ENCODE data around the gene TMEM273.

TMEM273 gene

DNA sequence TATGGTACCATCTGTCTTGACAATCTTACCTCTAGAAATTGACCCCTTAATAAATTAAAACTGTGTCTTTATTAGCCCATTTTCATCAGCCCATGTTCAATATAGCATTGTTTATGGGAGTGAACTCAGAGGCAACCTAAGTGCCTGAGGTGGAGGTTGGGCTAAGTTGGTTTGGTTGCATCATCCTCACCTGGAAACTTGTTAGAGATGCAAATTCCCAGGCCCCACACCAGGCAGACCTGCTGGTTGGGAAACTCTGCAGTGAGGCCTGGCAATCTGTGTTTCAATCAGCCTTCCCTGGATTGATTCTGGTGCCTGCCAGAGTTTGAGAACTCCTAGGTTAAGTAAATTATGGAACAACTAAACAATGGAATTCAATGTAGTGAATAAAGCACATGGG lies 44.9 kb downstream of the TMEM273 start:
- TF ChIP-seq ZC3H10 (CRISPR knock-in tag; IDR thresholded peaks at IDR 0.05) = no peak
- TF ChIP-seq BACH2 (CRISPR knock-in tag; IDR thresholded peaks at IDR 0.05; ENCODE audit: borderline replicate concordance) = no peak
- no peak for TF ChIP-seq OSR1 (CRISPR knock-in tag; IDR thresholded peaks at IDR 0.05)
- no peak for TF ChIP-seq ZNF565 (CRISPR knock-in tag; conservative IDR thresholded peaks at IDR 0.05; ENCODE audit: low read depth)
- no peak for TF ChIP-seq ZFP30 (CRISPR knock-in tag; IDR thresholded peaks at IDR 0.05)
- no peak for TF ChIP-seq ZNF8 (CRISPR knock-in tag; IDR thresholded peaks at IDR 0.05)
- ATAC-seq = no peak

DNA sequence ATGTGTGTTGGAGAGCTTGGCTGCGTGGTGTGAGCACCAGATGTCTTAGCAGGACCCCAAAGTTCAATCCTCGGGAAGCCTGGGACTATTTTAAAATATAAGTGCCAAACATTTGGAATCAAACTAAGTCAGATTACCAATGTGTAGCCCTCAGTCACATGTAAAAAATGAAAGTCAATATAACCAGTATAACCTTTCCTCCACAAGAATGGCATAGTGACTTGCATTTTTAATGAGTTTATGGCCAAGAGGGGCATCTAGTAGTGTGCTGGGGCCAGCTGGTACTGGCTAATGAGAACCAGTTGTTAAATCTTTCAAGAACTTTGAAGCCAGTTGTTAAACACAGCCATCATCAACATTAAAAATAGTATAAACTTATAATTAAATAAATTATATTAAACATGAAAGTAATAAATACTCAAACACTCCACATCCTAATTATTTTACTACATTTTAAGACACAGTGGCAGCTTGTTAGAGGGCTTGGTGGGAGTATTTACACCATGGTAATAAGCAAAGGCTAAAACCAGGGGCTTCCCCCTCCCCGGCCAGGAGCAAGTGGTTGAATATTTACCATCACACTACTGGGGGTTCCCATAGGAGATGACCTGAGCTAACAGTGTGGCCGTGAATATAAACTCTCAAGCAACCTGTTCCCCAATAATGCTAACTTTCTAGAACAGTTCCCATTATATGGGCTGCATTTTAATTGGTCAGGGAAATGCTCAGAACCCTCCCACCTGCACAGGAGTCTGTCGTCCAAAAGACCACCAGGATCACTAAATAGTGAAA lies 46.5 kb downstream of the TMEM273 start:
- no peak for ATAC-seq
- TF ChIP-seq PPARA (CRISPR knock-in tag; IDR thresholded peaks at IDR 0.05; ENCODE audit: borderline replicate concordance) = no peak
- no peak for TF ChIP-seq ARNTL (CRISPR knock-in tag; IDR thresholded peaks at IDR 0.05; ENCODE audit: borderline replicate concordance, low read depth)
- no peak for TF ChIP-seq OSR1 (CRISPR knock-in tag; IDR thresholded peaks at IDR 0.05)
- TF ChIP-seq, protein P1, sequence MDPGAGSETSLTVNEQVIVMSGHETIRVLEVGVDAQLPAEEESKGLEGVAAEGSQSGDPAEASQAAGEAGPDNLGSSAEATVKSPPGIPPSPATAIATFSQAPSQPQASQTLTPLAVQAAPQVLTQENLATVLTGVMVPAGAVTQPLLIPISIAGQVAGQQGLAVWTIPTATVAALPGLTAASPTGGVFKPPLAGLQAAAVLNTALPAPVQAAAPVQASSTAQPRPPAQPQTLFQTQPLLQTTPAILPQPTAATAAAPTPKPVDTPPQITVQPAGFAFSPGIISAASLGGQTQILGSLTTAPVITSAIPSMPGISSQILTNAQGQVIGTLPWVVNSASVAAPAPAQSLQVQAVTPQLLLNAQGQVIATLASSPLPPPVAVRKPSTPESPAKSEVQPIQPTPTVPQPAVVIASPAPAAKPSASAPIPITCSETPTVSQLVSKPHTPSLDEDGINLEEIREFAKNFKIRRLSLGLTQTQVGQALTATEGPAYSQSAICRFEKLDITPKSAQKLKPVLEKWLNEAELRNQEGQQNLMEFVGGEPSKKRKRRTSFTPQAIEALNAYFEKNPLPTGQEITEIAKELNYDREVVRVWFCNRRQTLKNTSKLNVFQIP (CRISPR knock-in tag; IDR thresholded peaks at IDR 0.05; ENCODE audit: borderline replicate concordance, low read depth) = no peak
- TF ChIP-seq, protein P2, sequence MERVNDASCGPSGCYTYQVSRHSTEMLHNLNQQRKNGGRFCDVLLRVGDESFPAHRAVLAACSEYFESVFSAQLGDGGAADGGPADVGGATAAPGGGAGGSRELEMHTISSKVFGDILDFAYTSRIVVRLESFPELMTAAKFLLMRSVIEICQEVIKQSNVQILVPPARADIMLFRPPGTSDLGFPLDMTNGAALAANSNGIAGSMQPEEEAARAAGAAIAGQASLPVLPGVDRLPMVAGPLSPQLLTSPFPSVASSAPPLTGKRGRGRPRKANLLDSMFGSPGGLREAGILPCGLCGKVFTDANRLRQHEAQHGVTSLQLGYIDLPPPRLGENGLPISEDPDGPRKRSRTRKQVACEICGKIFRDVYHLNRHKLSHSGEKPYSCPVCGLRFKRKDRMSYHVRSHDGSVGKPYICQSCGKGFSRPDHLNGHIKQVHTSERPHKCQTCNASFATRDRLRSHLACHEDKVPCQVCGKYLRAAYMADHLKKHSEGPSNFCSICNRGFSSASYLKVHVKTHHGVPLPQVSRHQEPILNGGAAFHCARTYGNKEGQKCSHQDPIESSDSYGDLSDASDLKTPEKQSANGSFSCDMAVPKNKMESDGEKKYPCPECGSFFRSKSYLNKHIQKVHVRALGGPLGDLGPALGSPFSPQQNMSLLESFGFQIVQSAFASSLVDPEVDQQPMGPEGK (CRISPR knock-in tag; IDR thresholded peaks at IDR 0.05; ENCODE audit: borderline replicate concordance) = no peak
- no peak for TF ChIP-seq ZNF565 (CRISPR knock-in tag; conservative IDR thresholded peaks at IDR 0.05; ENCODE audit: low read depth)
- TF ChIP-seq ZC3H10 (CRISPR knock-in tag; IDR thresholded peaks at IDR 0.05) = no peak
- no peak for TF ChIP-seq SNAI2 (CRISPR knock-in tag; IDR thresholded peaks at IDR 0.05)
- TF ChIP-seq GLIS3 (CRISPR knock-in tag; IDR thresholded peaks at IDR 0.05) = no peak
- TF ChIP-seq, protein P3, sequence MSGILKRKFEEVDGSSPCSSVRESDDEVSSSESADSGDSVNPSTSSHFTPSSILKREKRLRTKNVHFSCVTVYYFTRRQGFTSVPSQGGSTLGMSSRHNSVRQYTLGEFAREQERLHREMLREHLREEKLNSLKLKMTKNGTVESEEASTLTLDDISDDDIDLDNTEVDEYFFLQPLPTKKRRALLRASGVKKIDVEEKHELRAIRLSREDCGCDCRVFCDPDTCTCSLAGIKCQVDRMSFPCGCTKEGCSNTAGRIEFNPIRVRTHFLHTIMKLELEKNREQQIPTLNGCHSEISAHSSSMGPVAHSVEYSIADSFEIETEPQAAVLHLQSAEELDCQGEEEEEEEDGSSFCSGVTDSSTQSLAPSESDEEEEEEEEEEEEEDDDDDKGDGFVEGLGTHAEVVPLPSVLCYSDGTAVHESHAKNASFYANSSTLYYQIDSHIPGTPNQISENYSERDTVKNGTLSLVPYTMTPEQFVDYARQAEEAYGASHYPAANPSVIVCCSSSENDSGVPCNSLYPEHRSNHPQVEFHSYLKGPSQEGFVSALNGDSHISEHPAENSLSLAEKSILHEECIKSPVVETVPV (CRISPR knock-in tag; IDR thresholded peaks at IDR 0.05) = no peak
- no peak for TF ChIP-seq TOX (CRISPR knock-in tag; IDR thresholded peaks at IDR 0.05; ENCODE audit: borderline replicate concordance)
- TF ChIP-seq ZNF8 (CRISPR knock-in tag; IDR thresholded peaks at IDR 0.05) = no peak
- TF ChIP-seq CSDC2 (CRISPR knock-in tag; IDR thresholded peaks at IDR 0.05) = no peak
- no peak for TF ChIP-seq RARB (CRISPR knock-in tag; IDR thresholded peaks at IDR 0.05)
- TF ChIP-seq BACH2 (CRISPR knock-in tag; IDR thresholded peaks at IDR 0.05; ENCODE audit: borderline replicate concordance) = no peak
- no peak for TF ChIP-seq ZNF70 (CRISPR knock-in tag; IDR thresholded peaks at IDR 0.05)
- no peak for TF ChIP-seq ESRRG (CRISPR knock-in tag; IDR thresholded peaks at IDR 0.05)
- TF ChIP-seq ZFP3 (CRISPR knock-in tag; IDR thresholded peaks at IDR 0.05) = no peak

DNA sequence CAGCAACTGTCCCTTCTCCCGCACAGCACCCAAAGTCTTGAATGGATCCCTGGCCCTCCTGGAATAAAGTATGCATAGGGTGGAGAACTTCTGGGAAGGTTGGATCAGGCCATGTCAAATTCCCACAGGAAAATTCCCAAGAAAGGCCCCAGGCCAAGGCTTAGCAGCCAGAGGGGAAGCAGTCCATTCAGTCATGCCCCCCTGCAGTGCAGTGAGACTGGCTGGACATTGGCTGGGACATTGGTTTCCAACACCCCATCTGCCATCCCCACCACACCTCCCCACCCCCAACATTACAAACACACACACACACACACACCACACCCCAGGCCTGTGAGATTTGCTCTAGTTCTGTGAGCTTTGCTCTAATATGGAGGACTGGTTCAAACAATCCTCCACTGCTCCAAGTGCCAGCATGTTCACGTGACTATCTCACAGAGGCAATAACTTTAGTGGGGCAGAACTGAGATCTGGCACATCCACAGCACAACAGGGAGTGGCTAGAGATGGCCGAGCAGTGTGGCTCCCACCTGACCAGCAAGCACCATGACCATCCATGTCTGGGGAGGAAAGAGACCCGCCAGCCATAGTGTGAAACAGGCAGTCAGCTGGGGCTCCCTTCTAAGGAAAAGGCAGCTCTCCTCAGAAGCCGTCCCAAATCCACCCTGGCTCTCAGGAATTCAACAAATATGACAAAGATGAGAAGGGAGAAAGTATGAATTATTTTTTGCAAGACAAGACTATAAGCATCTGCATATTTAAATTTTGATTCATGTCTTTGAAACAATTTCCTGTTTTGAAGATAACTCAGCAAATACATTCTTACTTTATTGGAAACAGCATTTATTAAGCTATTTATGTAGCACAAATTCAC lies 47.6 kb downstream of the TMEM273 start:
- TF ChIP-seq ZC3H10 (CRISPR knock-in tag; IDR thresholded peaks at IDR 0.05) (no peak), ZFP3 (CRISPR knock-in tag; IDR thresholded peaks at IDR 0.05) (no peak), GLIS3 (CRISPR knock-in tag; IDR thresholded peaks at IDR 0.05) (no peak), ARNTL (CRISPR knock-in tag; IDR thresholded peaks at IDR 0.05; ENCODE audit: borderline replicate concordance, low read depth) (no peak), RARB (CRISPR knock-in tag; IDR thresholded peaks at IDR 0.05) (no peak), BACH2 (CRISPR knock-in tag; IDR thresholded peaks at IDR 0.05; ENCODE audit: borderline replicate concordance) (no peak), ZFP30 (CRISPR knock-in tag; IDR thresholded peaks at IDR 0.05) (no peak), ISL1 (CRISPR knock-in tag; IDR thresholded peaks at IDR 0.05) (no peak), CSDC2 (CRISPR knock-in tag; IDR thresholded peaks at IDR 0.05) (no peak), ZNF8 (CRISPR knock-in tag; IDR thresholded peaks at IDR 0.05) (no peak), SNAI2 (CRISPR knock-in tag; IDR thresholded peaks at IDR 0.05) (no peak), ZNF70 (CRISPR knock-in tag; IDR thresholded peaks at IDR 0.05) (no peak), TCF4 (CRISPR knock-in tag; IDR thresholded peaks at IDR 0.05; ENCODE audit: borderline replicate concordance) (no peak), OSR1 (CRISPR knock-in tag; IDR thresholded peaks at IDR 0.05) (no peak), ESRRG (CRISPR knock-in tag; IDR thresholded peaks at IDR 0.05) (no peak)
- TF ChIP-seq, protein P4, sequence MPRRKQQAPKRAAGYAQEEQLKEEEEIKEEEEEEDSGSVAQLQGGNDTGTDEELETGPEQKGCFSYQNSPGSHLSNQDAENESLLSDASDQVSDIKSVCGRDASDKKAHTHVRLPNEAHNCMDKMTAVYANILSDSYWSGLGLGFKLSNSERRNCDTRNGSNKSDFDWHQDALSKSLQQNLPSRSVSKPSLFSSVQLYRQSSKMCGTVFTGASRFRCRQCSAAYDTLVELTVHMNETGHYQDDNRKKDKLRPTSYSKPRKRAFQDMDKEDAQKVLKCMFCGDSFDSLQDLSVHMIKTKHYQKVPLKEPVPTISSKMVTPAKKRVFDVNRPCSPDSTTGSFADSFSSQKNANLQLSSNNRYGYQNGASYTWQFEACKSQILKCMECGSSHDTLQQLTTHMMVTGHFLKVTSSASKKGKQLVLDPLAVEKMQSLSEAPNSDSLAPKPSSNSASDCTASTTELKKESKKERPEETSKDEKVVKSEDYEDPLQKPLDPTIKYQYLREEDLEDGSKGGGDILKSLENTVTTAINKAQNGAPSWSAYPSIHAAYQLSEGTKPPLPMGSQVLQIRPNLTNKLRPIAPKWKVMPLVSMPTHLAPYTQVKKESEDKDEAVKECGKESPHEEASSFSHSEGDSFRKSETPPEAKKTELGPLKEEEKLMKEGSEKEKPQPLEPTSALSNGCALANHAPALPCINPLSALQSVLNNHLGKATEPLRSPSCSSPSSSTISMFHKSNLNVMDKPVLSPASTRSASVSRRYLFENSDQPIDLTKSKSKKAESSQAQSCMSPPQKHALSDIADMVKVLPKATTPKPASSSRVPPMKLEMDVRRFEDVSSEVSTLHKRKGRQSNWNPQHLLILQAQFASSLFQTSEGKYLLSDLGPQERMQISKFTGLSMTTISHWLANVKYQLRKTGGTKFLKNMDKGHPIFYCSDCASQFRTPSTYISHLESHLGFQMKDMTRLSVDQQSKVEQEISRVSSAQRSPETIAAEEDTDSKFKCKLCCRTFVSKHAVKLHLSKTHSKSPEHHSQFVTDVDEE (CRISPR knock-in tag; IDR thresholded peaks at IDR 0.05) = no peak
- TF ChIP-seq, protein P1 (CRISPR knock-in tag; IDR thresholded peaks at IDR 0.05; ENCODE audit: borderline replicate concordance, low read depth) = no peak
- TF ChIP-seq, protein P2 (CRISPR knock-in tag; IDR thresholded peaks at IDR 0.05; ENCODE audit: borderline replicate concordance) = no peak
- ATAC-seq = no peak

All from SK-N-SH treated with all-trans-retinoic acid at 6 μM for 48 hours (cell line).